HepG2 (cell line): ENCODE measurements around the gene JPH3. TPM values are rescaled to one million over a fixed set of nuclear protein-coding genes. Genes with fewer than 3 reads are reported as not detected.

Source experiments
- ATF4 ChIP-seq, 2 experiments: fragments of 450-650 bp in 1 of 2; sonication (generic) in 1 of 2; formaldehyde crosslinking; IDR thresholded peaks; 2 replicates each; pipeline versions ENCODE4 v1.5.0 to v1.8.0; 2020 to 2022; ENCODE audit warnings: mild to moderate bottlenecking in 1 of 2, missing genetic modification reagents in 1 of 2
- EZH2 ChIP-seq: conservative IDR thresholded peaks from 2 replicates; pipeline ENCODE4 v1.6.1; 2012; ENCODE audit warnings: mild to moderate bottlenecking, low read depth, low read length, moderate library complexity
- FOXK2 ChIP-seq: fragments of 450-650 bp; IDR thresholded peaks from 2 replicates; pipeline ENCODE4 v1.6.1; 2016
- GPN1 ChIP-seq: sonication (generic); formaldehyde crosslinking; IDR thresholded peaks from 2 replicates; pipeline ENCODE4 v1.5.1; 2020; ENCODE audit warnings: missing genetic modification reagents, borderline replicate concordance
- KDM2A ChIP-seq: sonication (generic); formaldehyde crosslinking; IDR thresholded peaks from 2 replicates; pipeline ENCODE4 v1.4.0; 2020; ENCODE audit warnings: low read depth, missing genetic modification reagents, borderline replicate concordance
- MAFG ChIP-seq: sonication (generic); formaldehyde crosslinking; IDR thresholded peaks from 2 replicates; pipeline ENCODE4 v1.5.1; 2020; ENCODE audit warnings: mild to moderate bottlenecking, missing genetic modification reagents
- NR2C2 ChIP-seq: sonication (generic); formaldehyde crosslinking; IDR thresholded peaks from 2 replicates; pipeline ENCODE4 v1.4.0; 2020; ENCODE audit warnings: missing genetic modification reagents, mild to moderate bottlenecking, moderate library complexity, borderline replicate concordance
- PRDM10 ChIP-seq: sonication (generic); formaldehyde crosslinking; IDR thresholded peaks from 2 replicates; pipeline ENCODE4 v1.4.0; 2020; ENCODE audit warnings: low read depth, missing genetic modification reagents
- RXRB ChIP-seq: IDR thresholded peaks from 2 replicates; pipeline ENCODE4 v1.6.1; 2016; ENCODE audit warnings: borderline replicate concordance, missing genetic modification reagents, missing compliant biosample characterization
- SMAD3 ChIP-seq: sonication (generic); formaldehyde crosslinking; IDR thresholded peaks from 2 replicates; pipeline ENCODE4 v1.4.0; 2020; ENCODE audit warnings: missing genetic modification reagents
- TBL1XR1 ChIP-seq: fragments of 150-350 bp; IDR thresholded peaks from 2 replicates; pipeline ENCODE4 v1.6.1; 2014; ENCODE audit warnings: borderline replicate concordance, low read length; ENCODE audit not compliant: partially characterized antibody
- TFDP2 ChIP-seq: sonication (generic); formaldehyde crosslinking; IDR thresholded peaks from 2 replicates; pipeline ENCODE4 v1.4.0; 2020; ENCODE audit warnings: missing genetic modification reagents
- TMF1 ChIP-seq: sonication (generic); formaldehyde crosslinking; IDR thresholded peaks from 2 replicates; pipeline ENCODE4 v1.8.1; 2022; ENCODE audit warnings: low read depth, missing genetic modification reagents
- ZBTB7B ChIP-seq: sonication (generic); formaldehyde crosslinking; IDR thresholded peaks from 2 replicates; pipeline ENCODE4 v1.4.0; 2020; ENCODE audit warnings: missing genetic modification reagents
- ZNF292 ChIP-seq: sonication (generic); formaldehyde crosslinking; IDR thresholded peaks from 2 replicates; pipeline ENCODE4 v1.8.1; 2022; ENCODE audit warnings: mild to moderate bottlenecking, low read depth, missing genetic modification reagents, borderline replicate concordance
- ZNF3 ChIP-seq: IDR thresholded peaks from 2 replicates; pipeline ENCODE4 v1.7.0; 2017; ENCODE audit warnings: inconsistent platforms
- ZNF564 ChIP-seq: sonication (generic); formaldehyde crosslinking; IDR thresholded peaks from 2 replicates; pipeline ENCODE4 v1.8.1; 2023; ENCODE audit warnings: mild to moderate bottlenecking, missing genetic modification reagents
- ZNF574 ChIP-seq: sonication (generic); formaldehyde crosslinking; IDR thresholded peaks from 2 replicates; pipeline ENCODE4 v1.4.0; 2020; ENCODE audit warnings: missing genetic modification reagents
- ZNF660 ChIP-seq: sonication (generic); formaldehyde crosslinking; IDR thresholded peaks from 2 replicates; pipeline ENCODE4 v1.5.1; 2020; ENCODE audit warnings: mild to moderate bottlenecking, low read depth, missing genetic modification reagents, borderline replicate concordance
- polyA plus RNA-seq, 8 experiments: library from polyadenylated mRNA; depleted of rRNA in 3 of 8; stranded (reverse) in 7 of 8; unstranded in 1 of 8; fragments of >200 nt; fragmentation: Illumina TruSeq in 4 of 8; extraction: Trizol in 4 of 8; gene quantifications; 2 replicates each; pipeline versions ENCODE4 v1.2.1 to v1.2.3, GENCODE V29; 2011 to 2016; ENCODE audit warnings: low read depth in 4 of 8, missing spikeins in 1 of 8, mixed read lengths in 1 of 8; ENCODE audit not compliant: insufficient read depth in 1 of 8
- total RNA-seq, 5 experiments: library from RNA; depleted of rRNA; stranded (reverse); fragments of >200 nt; fragmentation: Illumina TruSeq; extraction: Trizol; gene quantifications; 2 replicates each; pipeline ENCODE4 v1.2.3, GENCODE V29; 2016; ENCODE audit warnings: low read depth in 1 of 5

JPH3 gene
- total and polyA plus RNA-seq, 2 of the 13 experiments (the other 11 are each of a cell fraction or from before 2014, with no cell fraction given) = not detected

- TF ChIP-seq TBL1XR1 (peak; percentile 93), ATF4 (CRISPR knock-in tag; IDR thresholded peaks at IDR 0.05) (peak in 1 of 2 experiments; percentile 18; a peak in 1 of 4 replicates), KDM2A (0 out of 2 replicates have a peak, but pooled peaks have one; percentile 41), ZNF292 (no peak), TMF1 (CRISPR knock-in tag) (no peak), PRDM10 (CRISPR knock-in tag) (no peak), SMAD3 (CRISPR knock-in tag) (0 out of 2 replicates have a peak, but pooled peaks have one; percentile 30), RXRB (CRISPR knock-in tag) (peak; percentile 44; the same call in 1 of the 2 replicates), FOXK2 (no peak), ZNF574 (CRISPR knock-in tag) (no peak), EZH2 (peak; percentile 92), TFDP2 (CRISPR knock-in tag) (no peak), GPN1 (CRISPR knock-in tag) (no peak), ZNF564 (CRISPR knock-in tag) (peak; percentile 20; the same call in 1 of the 2 replicates), ZNF3 (CRISPR knock-in tag) (no peak), MAFG (no peak), NR2C2 (CRISPR knock-in tag) (peak; percentile 68; the same call in 1 of the 2 replicates), ZBTB7B (CRISPR knock-in tag) (0 out of 2 replicates have a peak, but pooled peaks have one; percentile 34), ZNF660 (no peak)
Measured at GRCh38 chr16:87554754-87555427, 47.4 kb upstream of the JPH3 start (continued).
